Stimulated activated CD8-positive, alpha-beta memory T cell treated with anti-CD3 and anti-CD28 coated beads, Interleukin-12 subunit alpha, Interleukin-12 subunit beta, amount 100 ng/mL, for 4 hours (primary cell): ENCODE results near the gene GRK5.
"Not testable (repeated sequence)": the region's sequence is repeated elsewhere in the genome, so short reads cannot be mapped to it uniquely, and the experiment has no call there.

Experiments used
- DNase-seq: peaks from one replicate; pipeline ENCODE4 v3.0.0-alpha.2; 2020; ENCODE audit warnings: low read depth

The GRK5 gene

GRCh38 chr10:119276194-119276593 is 68.8 kb downstream of the GRK5 start:
- DNase-seq, result not testable (repeated sequence)

DNA sequence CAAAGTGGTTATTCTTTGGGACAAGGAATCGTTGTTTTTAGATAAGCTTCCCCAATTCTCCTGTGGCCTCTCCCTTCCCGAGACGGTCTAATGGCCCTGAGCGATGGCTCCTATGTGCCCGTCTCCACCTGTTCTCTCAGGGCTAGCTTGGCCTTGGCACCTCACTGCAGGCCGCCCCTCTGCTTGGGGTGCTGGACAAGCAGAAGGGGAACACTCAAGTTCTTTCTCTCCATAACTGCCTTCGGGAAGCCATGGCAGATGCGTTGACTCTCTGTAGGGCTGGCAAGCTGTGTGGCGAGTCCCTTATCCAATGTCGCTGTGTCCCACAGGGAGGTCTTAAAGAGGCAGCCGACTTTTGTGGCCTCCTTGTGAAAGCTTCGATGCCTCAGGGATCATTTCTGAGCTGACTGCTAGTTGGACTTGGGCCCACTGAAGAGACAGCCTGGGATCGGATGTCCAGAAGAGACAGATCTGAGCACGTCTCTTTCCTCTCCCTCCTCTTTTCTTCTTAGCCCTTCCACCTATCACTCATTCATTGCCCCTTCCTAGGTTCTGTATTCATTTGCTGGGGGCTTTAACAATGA is 70.8 kb downstream of the GRK5 start:
- DNase-seq, result no peak

GRCh38 chr10:119279441-119279840 is 72.1 kb downstream of the GRK5 start:
- DNase-seq, result no peak

DNA sequence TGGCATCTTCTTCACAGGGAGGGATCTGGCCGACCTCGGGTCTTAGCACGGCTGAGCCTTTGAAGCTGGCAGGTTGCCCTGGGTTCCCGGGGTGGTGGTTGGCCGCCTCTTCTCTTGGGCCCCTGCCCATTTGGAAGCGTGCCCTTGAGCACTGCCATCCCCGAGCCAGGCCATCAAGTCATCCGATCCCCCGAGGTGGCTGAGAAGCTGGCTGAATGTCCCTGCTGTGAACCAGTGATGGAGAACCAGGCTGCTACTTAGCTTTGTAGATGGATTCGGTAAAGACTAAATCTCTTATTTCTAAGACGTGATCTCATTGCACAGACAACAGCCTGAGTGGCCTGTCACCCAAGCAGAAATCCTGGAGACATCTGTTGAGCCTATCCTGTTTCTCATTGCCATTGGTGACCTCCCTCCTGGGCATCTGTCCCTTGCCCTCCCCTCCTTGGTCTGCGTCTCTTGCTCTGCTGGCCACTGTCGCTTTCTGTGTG is 74.3 kb downstream of the GRK5 start:
- no peak for DNase-seq

- DNase-seq, result no peak
Measured at GRCh38 chr10:119282446-119282845, 75.1 kb downstream of the GRK5 start.

DNA sequence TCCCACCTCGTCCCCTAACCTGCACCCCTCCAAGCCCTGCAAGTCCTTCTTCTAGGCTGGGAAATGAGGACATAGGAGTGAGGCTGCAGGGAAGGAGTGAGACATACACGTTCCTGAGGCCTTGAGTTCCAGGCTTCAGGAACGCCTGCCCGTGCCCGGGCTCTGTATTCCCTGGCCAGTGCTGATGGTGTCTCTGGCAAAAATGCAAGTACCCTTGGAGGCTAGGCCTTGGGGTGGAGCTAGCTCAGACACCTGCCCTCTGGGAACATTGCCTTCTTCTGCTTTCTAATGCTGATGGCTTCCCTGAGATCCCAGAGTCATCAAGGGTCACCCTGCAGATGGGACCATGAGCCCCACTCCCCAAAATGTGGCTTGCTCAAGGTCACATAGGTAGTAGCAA is 76.0 kb downstream of the GRK5 start:
- no peak for DNase-seq

- DNase-seq, result no peak
Measured at GRCh38 chr10:119283818-119284217, 76.4 kb downstream of the GRK5 start.

GRCh38 chr10:119284679-119285096 is 77.3 kb downstream of the GRK5 start:
- DNase-seq, result no peak

DNA sequence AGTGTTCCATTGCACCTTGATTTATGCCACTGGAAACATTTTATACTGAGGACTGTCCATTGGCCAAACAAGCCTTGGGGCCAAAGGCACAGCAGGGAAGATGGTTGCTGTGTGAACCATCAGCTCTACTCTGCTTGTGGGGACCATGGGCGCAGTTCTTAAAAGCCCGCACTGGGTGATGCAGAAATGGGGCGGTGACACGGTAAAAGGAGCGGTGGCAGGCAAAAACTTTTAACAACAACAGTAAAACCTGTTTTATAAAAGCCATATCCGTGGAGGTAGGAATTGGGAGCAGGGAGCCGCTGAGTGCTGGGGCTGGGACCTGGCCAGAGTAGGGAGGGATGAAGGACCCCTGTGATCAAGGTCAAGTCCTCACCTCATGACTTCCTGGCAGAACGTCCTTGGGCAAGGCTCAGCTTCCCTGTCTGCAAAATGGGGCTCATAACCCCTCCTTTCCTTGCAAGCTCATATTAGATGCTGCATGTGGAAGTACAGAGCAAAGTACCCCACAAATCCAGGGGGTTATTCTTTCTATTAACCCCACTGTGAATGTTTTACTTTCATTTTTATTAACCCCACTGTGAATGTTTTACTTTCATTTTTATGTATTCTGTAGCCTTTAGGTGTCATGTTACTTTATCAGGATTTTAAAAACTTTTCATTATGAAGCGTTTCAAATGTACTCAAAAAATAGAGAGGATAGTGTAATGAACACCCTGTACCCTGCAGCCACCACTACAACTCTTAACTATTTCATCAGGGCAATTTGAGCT is 78.3 kb downstream of the GRK5 start:
- DNase-seq, result no peak

- DNase-seq, result no peak
Measured at GRCh38 chr10:119286516-119286915, 79.1 kb downstream of the GRK5 start.

- DNase-seq, result no peak
Measured at GRCh38 chr10:119286983-119287633, 79.7 kb downstream of the GRK5 start.

- DNase-seq, result no peak
Measured at GRCh38 chr10:119288574-119289001, 81.2 kb downstream of the GRK5 start.

DNA sequence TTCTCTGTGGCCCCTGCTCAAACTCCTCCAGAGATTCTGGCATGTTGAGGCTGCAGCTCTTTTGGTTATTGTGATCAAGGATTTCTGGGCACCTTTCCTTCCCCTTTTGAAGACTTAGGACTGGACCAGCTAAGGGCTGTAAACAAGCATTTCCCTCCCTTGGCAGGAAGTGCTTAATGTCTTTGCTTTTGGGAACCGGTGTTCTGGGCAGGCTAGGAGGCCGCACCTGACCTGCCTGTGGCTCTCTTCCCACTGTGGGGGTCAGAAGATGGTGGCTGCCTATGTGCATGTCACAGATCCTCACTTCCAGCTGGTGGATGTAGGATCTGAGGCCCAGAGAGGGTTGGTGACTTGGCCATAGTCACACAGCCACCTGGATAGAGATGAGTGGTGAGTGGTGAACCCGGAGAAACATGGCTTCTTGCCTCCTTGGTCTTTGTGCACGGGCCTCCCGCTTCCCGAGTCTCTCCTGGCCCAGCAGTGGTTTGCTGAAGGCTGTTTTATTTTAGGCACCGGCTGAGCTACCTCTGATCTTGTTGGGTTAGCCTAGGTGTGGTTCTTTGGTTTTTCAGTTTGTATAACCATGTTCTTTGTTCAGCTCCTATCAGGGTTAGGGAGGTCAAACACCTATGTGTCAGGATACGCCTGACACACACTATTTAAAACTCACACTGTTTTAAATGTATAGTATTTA is 82.0 kb downstream of the GRK5 start:
- no peak for DNase-seq

- DNase-seq, result no peak
Measured at GRCh38 chr10:119290301-119291048, 83.1 kb downstream of the GRK5 start.

- no peak for DNase-seq
Measured at GRCh38 chr10:119291223-119291900, 84.0 kb downstream of the GRK5 start.

GRCh38 chr10:119292968-119293760 is 85.8 kb downstream of the GRK5 start:
- no peak for DNase-seq

DNA sequence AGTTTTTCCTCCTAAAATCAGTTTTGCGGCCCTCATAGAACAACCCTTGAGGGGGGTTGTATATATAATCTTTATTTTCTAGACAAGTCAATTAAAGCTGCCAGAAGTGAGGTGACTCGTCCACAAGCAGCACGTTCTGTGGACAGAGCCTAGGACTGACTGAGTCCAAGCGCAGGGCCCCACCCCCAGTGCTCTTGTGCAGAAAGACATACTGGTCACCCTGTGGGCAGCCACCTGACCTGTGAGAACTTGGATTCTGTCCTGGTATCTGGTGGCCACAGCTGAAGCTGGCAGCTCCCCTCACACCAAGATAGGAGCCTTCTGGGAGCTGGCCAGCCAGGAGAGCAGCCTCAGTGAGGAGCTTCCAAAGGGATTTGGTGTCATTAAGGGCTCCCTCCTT is 89.3 kb downstream of the GRK5 start:
- no peak for DNase-seq

DNA sequence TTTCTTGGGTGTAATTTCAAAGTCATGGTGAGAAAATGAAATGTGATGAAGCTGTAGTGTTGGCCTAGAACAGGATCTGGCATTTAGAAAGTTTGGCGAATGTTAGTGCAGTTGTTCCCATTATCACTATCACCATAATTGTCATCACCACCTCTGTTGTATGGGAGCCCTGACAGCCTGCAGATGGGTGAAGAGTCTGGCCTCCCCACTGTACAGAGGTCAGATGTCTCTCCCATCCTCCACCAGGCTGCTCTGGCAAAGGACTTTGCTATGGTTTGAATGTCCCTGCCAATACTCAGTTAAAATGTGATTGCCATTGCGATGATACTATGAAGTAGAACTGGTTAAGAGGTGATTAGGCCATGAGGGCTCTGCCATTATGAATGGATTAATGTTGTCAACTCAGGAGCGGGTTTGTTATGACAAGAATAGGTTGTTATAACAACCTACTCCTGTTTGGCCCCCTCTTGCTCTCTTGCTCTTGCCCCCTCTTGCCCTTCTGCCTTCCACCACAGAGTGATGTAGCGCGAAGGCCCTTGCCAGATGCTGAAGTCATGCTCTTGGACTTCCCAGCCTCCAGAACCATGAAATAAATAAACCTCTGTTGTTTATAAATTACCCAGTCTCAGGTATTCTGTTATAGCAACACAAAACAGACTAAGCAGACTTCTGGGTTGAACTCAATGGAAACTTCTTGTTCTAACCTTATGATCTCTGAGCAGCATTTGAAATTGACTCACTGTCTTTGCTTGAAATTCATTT is 90.0 kb downstream of the GRK5 start:
- DNase-seq, result no peak

DNA sequence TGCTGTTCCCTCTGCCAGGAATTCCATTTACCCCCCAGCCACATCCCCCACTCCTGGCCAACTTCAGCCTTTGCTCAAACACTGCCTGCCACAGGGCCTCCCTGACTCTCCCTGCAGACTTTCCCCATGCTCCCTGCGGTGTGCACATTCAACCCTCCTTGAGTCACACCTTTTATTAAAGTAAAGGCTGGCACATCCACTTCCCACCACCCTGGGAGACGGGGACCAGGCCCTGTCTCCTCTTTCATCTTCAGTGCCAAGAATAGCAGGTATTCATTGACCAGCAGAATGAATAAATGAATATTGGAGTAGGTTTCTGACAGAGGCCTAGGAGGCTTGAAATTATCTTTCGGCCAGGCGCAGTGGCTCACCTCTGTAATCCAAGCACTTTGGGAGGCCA is 91.4 kb downstream of the GRK5 start:
- no peak for DNase-seq

GRCh38 chr10:119299531-119299930 is 92.2 kb downstream of the GRK5 start:
- DNase-seq, result no peak
